Gastroesophageal sphincter (tissue), 4 donors: ENCODE results near the gene INCENP. TPM values are rescaled to one million over a fixed set of nuclear protein-coding genes. Genes with fewer than 3 reads are reported as not detected.
"Not testable (repeated sequence)": the region's sequence is repeated elsewhere in the genome, so short reads cannot be mapped to it uniquely, and the experiment has no call there.

Experiments used
- ATAC-seq: fragments of 150-250 bp; one replicate; pipeline ENCODE4 v1.9.1; 2016; ENCODE audit warnings: mild to moderate bottlenecking, moderate library complexity
- H3K27ac ChIP-seq, 4 donors: fragments of 200-600 bp; sonication (generic) in 3 of 4; 1 replicate in 3 of 4; 2 replicates in 1 of 4; pipeline ENCODE4 v1.5.1; 2016 to 2019
- H3K27me3 ChIP-seq: fragments of 200-600 bp; sonication (generic); one replicate; pipeline ENCODE4 v1.5.1; 2019
- H3K36me3 ChIP-seq, 2 donors: fragments of 200-600 bp; sonication (generic); one replicate each; pipeline ENCODE4 v1.5.1; 2019; ENCODE audit warnings: control low read depth in 1 of 2
- H3K4me1 ChIP-seq, 3 donors: fragments of 200-600 bp; sonication (generic); 1 replicate in 2 of 3; 2 replicates in 1 of 3; pipeline ENCODE4 v1.5.1; 2016 to 2019; ENCODE audit warnings: control low read depth in 2 of 3
- H3K4me3 ChIP-seq, 2 donors: fragments of 200-600 bp; sonication (generic); one replicate each; pipeline ENCODE4 v1.5.1; 2019; ENCODE audit warnings: mild to moderate bottlenecking in 1 of 2, moderate library complexity in 1 of 2
- H3K9me3 ChIP-seq, 3 donors: fragments of 200-600 bp; sonication (generic); one replicate each; pipeline ENCODE4 v1.5.1; 2017 to 2019; ENCODE audit warnings: control low read depth in 2 of 3
- CTCF ChIP-seq, 4 experiments: fragments of 200-600 bp in 2 of 4; fragments of 450-650 bp in 2 of 4; sonication (generic) in 1 of 4; IDR thresholded peaks; one replicate each; pipeline ENCODE4 v1.5.1; 2017 to 2019; ENCODE audit warnings: antibody characterized with exemption in 4 of 4, mild to moderate bottlenecking in 2 of 4, moderate library complexity in 2 of 4
- EP300 ChIP-seq: sonication (generic); formaldehyde crosslinking; IDR thresholded peaks from one replicate; pipeline ENCODE4 v1.6.1; 2017; ENCODE audit warnings: antibody characterized with exemption, mild to moderate bottlenecking
- POLR2A ChIP-seq, 2 donors: fragments of 450-650 bp; IDR thresholded peaks; one replicate each; pipeline ENCODE4 v1.6.1; 2017; ENCODE audit warnings: antibody characterized with exemption in 2 of 2, mild to moderate bottlenecking in 2 of 2, moderate library complexity in 1 of 2
- POLR2AphosphoS5 ChIP-seq: sonication (generic); formaldehyde crosslinking; IDR thresholded peaks from one replicate; pipeline ENCODE4 v1.6.1; 2017; ENCODE audit warnings: antibody characterized with exemption
- WGBS, 2 donors: methylation state at CpG; one replicate each; pipeline ENCODE4 v1.1.5; 2018; ENCODE audit warnings: low coverage in 1 of 2; 5-methylcytosine and 5-hydroxymethylcytosine counted together
- total RNA-seq, 4 donors: library from RNA; depleted of rRNA; stranded (reverse); fragments of >200 nt; gene quantifications; one replicate each; pipeline ENCODE4 v1.1.0, GENCODE V29; 2016

Gene INCENP
- total RNA-seq, 4 donors from 2014 or later, result 10.5 to 28.3 (median 16.8) TPM

DNA sequence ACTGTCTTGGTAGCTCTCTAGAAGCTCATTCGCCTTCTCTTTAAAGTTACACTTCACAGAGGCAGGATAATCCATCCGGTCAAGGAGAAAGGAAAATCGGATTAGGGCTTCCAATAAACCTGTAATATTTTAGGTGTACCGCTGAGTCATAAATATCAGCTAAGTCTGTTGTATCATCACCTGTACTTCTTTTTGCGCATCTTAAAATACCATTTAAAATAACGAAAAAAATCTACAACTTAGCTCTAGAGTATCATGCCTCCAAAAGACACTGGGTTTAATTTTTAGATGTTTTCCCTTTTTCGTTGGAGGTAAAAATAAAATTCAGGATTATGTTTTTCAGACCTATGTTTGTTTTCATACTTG, 41.5 kb upstream of the INCENP start:
- Histone ChIP-seq H3K4me1 (peaks cover 0 to 8% (median 0%) of the 10 kb centered on the region in 3 donors), H3K4me3 (no peak overlapping the region), H3K36me3 (no peaks in the 10 kb centered on the region), H3K27ac (no peak overlapping the region), H3K9me3 (no peaks in the 10 kb centered on the region), H3K27me3 (no peaks in the 10 kb centered on the region)
- ATAC-seq, result no peak
- WGBS, 2 donors, result 27 to 30% methylated on average over 7 of the region's 7 CpGs
- TF ChIP-seq POLR2A (IDR thresholded peaks at IDR 0.05) (no peak), EP300 (no peak), CTCF (IDR thresholded peaks at IDR 0.05) (no peak), POLR2AphosphoS5 (no peak)

DNA sequence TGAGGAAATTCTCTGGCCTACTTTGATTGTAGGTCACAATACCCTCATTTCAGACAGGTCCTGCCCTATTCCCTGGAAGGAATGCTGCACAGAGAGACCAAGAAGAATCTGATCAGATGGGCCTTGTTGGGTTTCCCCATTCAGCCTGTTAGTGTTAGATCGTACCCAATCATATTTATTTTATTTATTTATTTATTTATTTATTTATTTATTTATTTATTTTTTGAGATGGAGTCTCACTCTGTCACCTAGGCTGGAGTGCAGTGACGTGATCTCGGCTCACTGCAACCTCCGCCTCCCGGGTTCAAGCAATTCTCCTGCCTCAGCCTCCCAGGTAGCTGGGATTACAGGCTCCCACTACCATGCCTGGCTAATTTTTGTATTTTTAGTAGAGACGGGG, 39.0 kb upstream of the INCENP start:
- not testable (repeated sequence) for H3K4me1 ChIP-seq, H3K36me3 ChIP-seq, ATAC-seq, H3K27ac ChIP-seq, H3K27me3 ChIP-seq, H3K9me3 ChIP-seq, H3K4me3 ChIP-seq
- 78 to 93% methylated on average over 1 to 6 of the region's 6 CpGs for WGBS, 2 donors

GRCh38 chr11:62087694-62088093, 36.1 kb upstream of the INCENP start:
- H3K27ac ChIP-seq, result no peak overlapping the region
- TF ChIP-seq POLR2A (IDR thresholded peaks at IDR 0.05) (no peak), POLR2AphosphoS5 (no peak), EP300 (no peak), CTCF (IDR thresholded peaks at IDR 0.05) (no peak)
- H3K4me1 ChIP-seq, result no peaks in the 10 kb centered on the region
- WGBS, 2 donors, result 75 to 78% methylated on average over 1 of the region's 1 CpG
- no peaks in the 10 kb centered on the region for H3K9me3 ChIP-seq
- no peaks in the 10 kb centered on the region for H3K36me3 ChIP-seq
- H3K4me3 ChIP-seq, result no peak overlapping the region
- ATAC-seq, result no peak
- H3K27me3 ChIP-seq, result no peaks in the 10 kb centered on the region

- Histone ChIP-seq H3K36me3 (no peaks in the 10 kb centered on the region), H3K9me3 (no peaks in the 10 kb centered on the region), H3K4me1 (no peaks in the 10 kb centered on the region), H3K27ac (no peak overlapping the region), H3K27me3 (no peaks in the 10 kb centered on the region), H3K4me3 (no peak overlapping the region)
- TF ChIP-seq POLR2AphosphoS5, result no peak
- TF ChIP-seq CTCF (IDR thresholded peaks at IDR 0.05), result no peak
- 50 to 56% methylated on average over 1 of the region's 1 CpG for WGBS, 2 donors
- no peak for ATAC-seq
These were observed 35.4 kb upstream of the INCENP start for GRCh38 chr11:62088331-62088933.

- no peak for TF ChIP-seq CTCF (IDR thresholded peaks at IDR 0.05)
- TF ChIP-seq EP300, result no peak
- TF ChIP-seq POLR2AphosphoS5, result no peak
- TF ChIP-seq POLR2A (IDR thresholded peaks at IDR 0.05), result no peak
- no peak overlapping the region for H3K4me3 ChIP-seq
- H3K27me3 ChIP-seq, result no peaks in the 10 kb centered on the region
- peak overlapping the region in 2 of 4 donors; percentile 65 to 74 for H3K27ac ChIP-seq
- no peak for ATAC-seq
- H3K9me3 ChIP-seq, result no peaks in the 10 kb centered on the region
- peaks cover 0 to 34% (median 11%) of the 10 kb centered on the region in 3 donors for H3K4me1 ChIP-seq
- no peaks in the 10 kb centered on the region for H3K36me3 ChIP-seq
These were observed 20.7 kb upstream of the INCENP start for GRCh38 chr11:62103141-62103540.
